ENCODE results near the gene GOLGA6L26. TPM values are rescaled to one million over a fixed set of nuclear protein-coding genes. Genes with fewer than 3 reads are reported as not detected.

GOLGA6L26 gene
- total RNA-seq, 1 donor from 2014 or later = not detected

Other genes starting within 250 kb of the GOLGA6L26 start
- not detected in 2 replicates for gene GOLGA6L1, start 197.4 kb downstream of the GOLGA6L26 start, total RNA-seq
- 0.81 and 0.84 TPM in 2 replicates for gene GOLGA8S, start 20.6 kb upstream of the GOLGA6L26 start, total RNA-seq
- 0.12 and 0.16 TPM in 2 replicates for gene GOLGA6L2, start 113.0 kb upstream of the GOLGA6L26 start, total RNA-seq
- 0.24 and 0.46 TPM in 2 replicates for gene MKRN3, start 231.5 kb upstream of the GOLGA6L26 start, total RNA-seq

All from progenitor cell of endocrine pancreas (in vitro differentiated cells).